Measurements from ENCODE around the gene EPGN. TPM values are rescaled to one million over a fixed set of nuclear protein-coding genes. Genes with fewer than 3 reads are reported as not detected.

EPGN gene
- total RNA-seq (1 to 10 TPM in 1 of 7 donors, under 1 TPM in 1, not detected in 5; 0.46 to 1.2 TPM), polyA plus RNA-seq (under 1 TPM in 1 of 3 donors, not detected in 2; 0.05 TPM)
- long read RNA-seq, donor 1 = 0 reads
- long read RNA-seq, donor 2 = 0 reads

GRCh38 chr4:74308215-74308614 lies at the start of gene EPGN:
EPGN (plus strand) TSS chr4:74308470; CDS start chr4:74308534, 64 bp downstream.
- Histone ChIP-seq H3K9me3 (no peaks in the 10 kb centered on the region), H3K27me3 (replicated peaks in 1 of 7) (no peaks in the 10 kb centered on the region), H3K4me3 (no peak within 1 kb of the TSS), H3K36me3 (no peaks in the 10 kb centered on the region), H3K27ac (no peak within 1 kb of the TSS), H3K4me1 (peaks cover 0 to 13% (median 7%) of the 10 kb centered on the region in 6 donors)
- intact Hi-C loops (cut with DNase I; ENCODE audit: low total_unique reads) = no loop called here
- DNase-seq = no peak
- no peak for TF ChIP-seq CTCF (IDR thresholded peaks at IDR 0.05 in 8 of 11, conservative IDR thresholded peaks at IDR 0.05 in 3 of 11)
- no peak for TF ChIP-seq POLR2A (IDR thresholded peaks at IDR 0.05)
- TF ChIP-seq POLR2AphosphoS5 (IDR thresholded peaks at IDR 0.05) = no peak
- 54 to 61% (median 59%) methylated on average over 5 of the region's 5 CpGs for WGBS, 5 donors

- TF ChIP-seq POLR2AphosphoS5 (IDR thresholded peaks at IDR 0.05) = no peak
- TF ChIP-seq POLR2A (IDR thresholded peaks at IDR 0.05) = no peak
- TF ChIP-seq CTCF (IDR thresholded peaks at IDR 0.05 in 8 of 11, conservative IDR thresholded peaks at IDR 0.05 in 3 of 11) = no peak
- intact Hi-C loops (cut with DNase I; ENCODE audit: low total_unique reads) = no loop called here
- Histone ChIP-seq H3K27ac (no peak overlapping the region), H3K4me1 (no peaks in the 10 kb centered on the region), H3K9me3 (peaks cover 0 to 4% (median 2%) of the 10 kb centered on the region in 8 donors), H3K36me3 (no peaks in the 10 kb centered on the region), H3K27me3 (replicated peaks in 1 of 7) (no peaks in the 10 kb centered on the region), H3K4me3 (no peak overlapping the region)
- DNase-seq = no peak
- WGBS, 5 donors = 68 to 89% (median 79%) methylated on average over 1 of the region's 1 CpG
Measured at GRCh38 chr4:74258963-74259362, 49.3 kb upstream of the EPGN start.

- no peak overlapping the region for H3K27ac ChIP-seq
- TF ChIP-seq POLR2AphosphoS5 (IDR thresholded peaks at IDR 0.05) = no peak
- no peak for TF ChIP-seq POLR2A (IDR thresholded peaks at IDR 0.05)
- no peak for TF ChIP-seq CTCF (IDR thresholded peaks at IDR 0.05 in 8 of 11, conservative IDR thresholded peaks at IDR 0.05 in 3 of 11)
- H3K4me3 ChIP-seq = no peak overlapping the region
- intact Hi-C loops (cut with DNase I; ENCODE audit: low total_unique reads) = no loop called here
- WGBS, 5 donors = 86 to 100% (median 91%) methylated on average over 1 of the region's 1 CpG
- no peaks in the 10 kb centered on the region for H3K27me3 ChIP-seq (replicated peaks in 1 of 7)
- DNase-seq = no peak
- H3K4me1 ChIP-seq = no peaks in the 10 kb centered on the region
- no peaks in the 10 kb centered on the region for H3K36me3 ChIP-seq
- no peaks in the 10 kb centered on the region for H3K9me3 ChIP-seq
Measured at GRCh38 chr4:74260036-74260435, 48.2 kb upstream of the EPGN start.

GRCh38 chr4:74262522-74262921 lies 45.7 kb upstream of the EPGN start:
- intact Hi-C loops (cut with DNase I; ENCODE audit: low total_unique reads) = no loop called here
- Histone ChIP-seq H3K4me1 (no peaks in the 10 kb centered on the region), H3K36me3 (no peaks in the 10 kb centered on the region), H3K4me3 (no peak overlapping the region), H3K27me3 (replicated peaks in 1 of 7) (no peaks in the 10 kb centered on the region), H3K9me3 (no peaks in the 10 kb centered on the region), H3K27ac (no peak overlapping the region)
- no peak for TF ChIP-seq CTCF (IDR thresholded peaks at IDR 0.05 in 8 of 11, conservative IDR thresholded peaks at IDR 0.05 in 3 of 11)
- no peak for TF ChIP-seq POLR2AphosphoS5 (IDR thresholded peaks at IDR 0.05)
- TF ChIP-seq POLR2A (IDR thresholded peaks at IDR 0.05) = no peak
- DNase-seq = no peak
